SU-DHL-6 (cell line): ENCODE data around the gene KYAT1.

Experiments used
- H2AFZ ChIP-seq: fragments of 200-600 bp; sonication (generic); 2 replicates; pipeline ENCODE4 v1.6.1; 2014; ENCODE audit warnings: low read depth, mild to moderate bottlenecking, moderate library complexity, mixed read lengths, antibody characterized with exemption, low read length; ENCODE audit not compliant: severe bottlenecking
- H3F3A ChIP-seq: fragments of 200-600 bp; shearing (Covaris generic); 2 replicates; pipeline ENCODE4 v1.6.0; 2016; ENCODE audit warnings: antibody characterized with exemption, mild to moderate bottlenecking; ENCODE audit not compliant: insufficient read depth
- H3K27ac ChIP-seq: fragments of 200-600 bp; sonication (generic); 2 replicates; pipeline ENCODE4 v1.5.1; 2016; ENCODE audit warnings: low read depth, mild to moderate bottlenecking, low read length, moderate library complexity, mixed read lengths
- H3K27me3 ChIP-seq: fragments of 200-600 bp; sonication (generic), shearing (Covaris generic); 2 replicates; pipeline ENCODE4 v1.6.0; 2014; ENCODE audit warnings: mild to moderate bottlenecking, low read length
- H3K36me3 ChIP-seq: fragments of 200-600 bp; sonication (generic); 2 replicates; pipeline ENCODE4 v1.6.1; 2014; ENCODE audit warnings: mild to moderate bottlenecking, low read length, mixed read lengths
- H3K4me2 ChIP-seq: fragments of 300-600, 200-600 bp; shearing (Covaris generic), sonication (generic); 2 replicates; pipeline ENCODE4 v1.6.0; 2014; ENCODE audit warnings: low read length, low read depth, mild to moderate bottlenecking; ENCODE audit not compliant: poor library complexity, severe bottlenecking
- H3K4me3 ChIP-seq: fragments of 200-600 bp; sonication (generic); 2 replicates; pipeline ENCODE4 v1.5.1; 2014; ENCODE audit warnings: antibody characterized with exemption, low read length, mild to moderate bottlenecking, mixed read lengths; ENCODE audit not compliant: insufficient read depth, poor library complexity, severe bottlenecking
- H3K79me2 ChIP-seq: fragments of 200-600 bp; sonication (generic); 2 replicates; pipeline ENCODE4 v1.6.1; 2014; ENCODE audit warnings: mild to moderate bottlenecking, low read length, moderate library complexity; ENCODE audit not compliant: insufficient read depth
- H3K9ac ChIP-seq: fragments of 200-600 bp; sonication (generic); 2 replicates; pipeline ENCODE4 v1.7.0; 2014; ENCODE audit warnings: mild to moderate bottlenecking, low read length
- H3K9me2 ChIP-seq: fragments of 200-600 bp; sonication (generic); replicated peaks from 2 replicates; pipeline ENCODE4 v1.6.1; 2014; ENCODE audit warnings: low read length; ENCODE audit not compliant: insufficient read depth
- H3K9me3 ChIP-seq: fragments of 200-600 bp; sonication (generic); 2 replicates; pipeline ENCODE4 v1.6.1; 2014; ENCODE audit warnings: low read length, mixed read lengths; ENCODE audit not compliant: insufficient read depth
- H4K20me1 ChIP-seq: fragments of 200-600 bp; sonication (generic); 2 replicates; pipeline ENCODE4 v1.6.1; 2014; ENCODE audit warnings: low read depth, mild to moderate bottlenecking, antibody characterized with exemption, low read length, moderate library complexity, mixed read lengths
- CTCF ChIP-seq: fragments of 200-600 bp; sonication (generic); IDR thresholded peaks from one replicate; pipeline ENCODE4 v1.5.1; 2017; ENCODE audit warnings: antibody characterized with exemption, mild to moderate bottlenecking, low read length, moderate library complexity; ENCODE audit not compliant: insufficient read depth, poor library complexity, severe bottlenecking
- EZH2phosphoT487 ChIP-seq: fragments of 200-600 bp; sonication (generic), shearing (Covaris generic); conservative IDR thresholded peaks from 2 replicates; pipeline ENCODE4 v1.6.1; 2018; ENCODE audit warnings: mild to moderate bottlenecking, antibody characterized with exemption, low read length, moderate library complexity, mixed read lengths

KYAT1 gene

GRCh38 chr9:128807827-128808226 is 73.9 kb downstream of the KYAT1 start:
- H3K79me2 ChIP-seq: no peaks in the 10 kb centered on the region
- no peaks in the 10 kb centered on the region for H4K20me1 ChIP-seq
- H3K9me2 ChIP-seq: no peaks in the 10 kb centered on the region
- no peak overlapping the region for H3K4me2 ChIP-seq
- H3K4me3 ChIP-seq: no peak overlapping the region
- H3K27me3 ChIP-seq: no peaks in the 10 kb centered on the region
- H3K9ac ChIP-seq: no peak overlapping the region
- no peaks in the 10 kb centered on the region for H3K9me3 ChIP-seq
- no peak for TF ChIP-seq EZH2phosphoT487
- no peak for TF ChIP-seq CTCF
- no peaks in the 10 kb centered on the region for H3K36me3 ChIP-seq
- H3K27ac ChIP-seq: no peak overlapping the region
- H2AFZ ChIP-seq: no peak overlapping the region
- peaks cover 6% of the 10 kb centered on the region; the same call in 1 of the 2 replicates for H3F3A ChIP-seq

- Histone ChIP-seq H3K9ac (no peak overlapping the region), H3K9me3 (no peaks in the 10 kb centered on the region), H3K27me3 (no peaks in the 10 kb centered on the region), H3K9me2 (no peaks in the 10 kb centered on the region), H3F3A (no peaks in the 10 kb centered on the region), H3K79me2 (no peaks in the 10 kb centered on the region), H3K36me3 (no peaks in the 10 kb centered on the region), H2AFZ (no peak overlapping the region), H4K20me1 (no peaks in the 10 kb centered on the region), H3K27ac (no peak overlapping the region), H3K4me3 (no peak overlapping the region), H3K4me2 (no peak overlapping the region)
- TF ChIP-seq EZH2phosphoT487: no peak
- no peak for TF ChIP-seq CTCF
Measured at GRCh38 chr9:128805661-128806060, 76.1 kb downstream of the KYAT1 start.

GRCh38 chr9:128802482-128802881 is 79.3 kb downstream of the KYAT1 start:
- Histone ChIP-seq H3K79me2 (no peaks in the 10 kb centered on the region), H3K9ac (no peak overlapping the region), H3K27me3 (no peaks in the 10 kb centered on the region), H3K4me3 (no peak overlapping the region), H3K27ac (no peak overlapping the region), H3K4me2 (no peak overlapping the region), H3F3A (no peaks in the 10 kb centered on the region), H4K20me1 (no peaks in the 10 kb centered on the region), H2AFZ (no peak overlapping the region), H3K9me3 (no peaks in the 10 kb centered on the region), H3K9me2 (no peaks in the 10 kb centered on the region), H3K36me3 (0 out of 2 replicates have a peak, but pooled peaks cover 4% of the 10 kb centered on the region)
- TF ChIP-seq EZH2phosphoT487 (no peak), CTCF (no peak)
